ENCODE data around the gene ERP29.

DNA sequence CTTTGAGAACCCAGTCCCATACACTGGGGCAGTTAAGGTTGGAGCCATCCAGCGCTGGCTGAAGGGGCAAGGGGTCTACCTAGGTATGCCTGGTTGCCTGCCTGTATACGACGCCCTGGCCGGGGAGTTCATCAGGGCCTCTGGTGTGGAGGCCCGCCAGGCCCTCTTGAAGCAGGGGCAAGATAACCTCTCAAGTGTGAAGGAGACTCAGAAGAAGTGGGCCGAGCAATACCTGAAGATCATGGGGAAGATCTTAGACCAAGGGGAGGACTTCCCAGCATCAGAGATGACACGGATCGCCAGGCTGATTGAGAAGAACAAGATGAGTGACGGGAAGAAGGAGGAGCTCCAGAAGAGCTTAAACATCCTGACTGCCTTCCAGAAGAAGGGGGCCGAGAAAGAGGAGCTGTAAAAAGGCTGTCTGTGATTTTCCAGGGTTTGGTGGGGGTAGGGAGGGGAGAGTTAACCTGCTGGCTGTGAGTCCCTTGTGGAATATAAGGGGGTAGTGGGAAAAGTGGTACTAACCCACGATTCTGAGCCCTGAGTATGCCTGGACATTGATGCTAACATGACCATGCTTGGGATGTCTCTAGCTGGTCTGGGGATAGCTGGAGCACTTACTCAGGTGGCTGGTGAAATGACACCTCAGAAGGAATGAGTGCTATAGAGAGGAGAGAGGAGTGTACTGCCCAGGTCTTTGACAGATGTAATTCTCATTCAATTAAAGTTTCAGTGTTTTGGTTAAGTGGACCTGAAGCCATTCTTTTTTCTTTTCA lies 9.2 kb downstream of the ERP29 start:
- TF ChIP-seq ARID3A (IDR thresholded peaks at IDR 0.05; ENCODE audit: low read depth, low read length) (no peak), ZBTB20 (CRISPR knock-in tag; IDR thresholded peaks at IDR 0.05; ENCODE audit: borderline replicate concordance, low read depth) (no peak), GABPA (IDR thresholded peaks at IDR 0.05; ENCODE audit: low read depth, low read length) (no peak), GABPA (CRISPR knock-in tag; IDR thresholded peaks at IDR 0.05; ENCODE audit: low read depth) (no peak), EZH2 (conservative IDR thresholded peaks at IDR 0.05; ENCODE audit: low read depth, low read length) (no peak)
- TF ChIP-seq, protein P1, sequence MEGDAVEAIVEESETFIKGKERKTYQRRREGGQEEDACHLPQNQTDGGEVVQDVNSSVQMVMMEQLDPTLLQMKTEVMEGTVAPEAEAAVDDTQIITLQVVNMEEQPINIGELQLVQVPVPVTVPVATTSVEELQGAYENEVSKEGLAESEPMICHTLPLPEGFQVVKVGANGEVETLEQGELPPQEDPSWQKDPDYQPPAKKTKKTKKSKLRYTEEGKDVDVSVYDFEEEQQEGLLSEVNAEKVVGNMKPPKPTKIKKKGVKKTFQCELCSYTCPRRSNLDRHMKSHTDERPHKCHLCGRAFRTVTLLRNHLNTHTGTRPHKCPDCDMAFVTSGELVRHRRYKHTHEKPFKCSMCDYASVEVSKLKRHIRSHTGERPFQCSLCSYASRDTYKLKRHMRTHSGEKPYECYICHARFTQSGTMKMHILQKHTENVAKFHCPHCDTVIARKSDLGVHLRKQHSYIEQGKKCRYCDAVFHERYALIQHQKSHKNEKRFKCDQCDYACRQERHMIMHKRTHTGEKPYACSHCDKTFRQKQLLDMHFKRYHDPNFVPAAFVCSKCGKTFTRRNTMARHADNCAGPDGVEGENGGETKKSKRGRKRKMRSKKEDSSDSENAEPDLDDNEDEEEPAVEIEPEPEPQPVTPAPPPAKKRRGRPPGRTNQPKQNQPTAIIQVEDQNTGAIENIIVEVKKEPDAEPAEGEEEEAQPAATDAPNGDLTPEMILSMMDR (CRISPR knock-in tag; IDR thresholded peaks at IDR 0.05), result no peak
- TF ChIP-seq, protein P2, sequence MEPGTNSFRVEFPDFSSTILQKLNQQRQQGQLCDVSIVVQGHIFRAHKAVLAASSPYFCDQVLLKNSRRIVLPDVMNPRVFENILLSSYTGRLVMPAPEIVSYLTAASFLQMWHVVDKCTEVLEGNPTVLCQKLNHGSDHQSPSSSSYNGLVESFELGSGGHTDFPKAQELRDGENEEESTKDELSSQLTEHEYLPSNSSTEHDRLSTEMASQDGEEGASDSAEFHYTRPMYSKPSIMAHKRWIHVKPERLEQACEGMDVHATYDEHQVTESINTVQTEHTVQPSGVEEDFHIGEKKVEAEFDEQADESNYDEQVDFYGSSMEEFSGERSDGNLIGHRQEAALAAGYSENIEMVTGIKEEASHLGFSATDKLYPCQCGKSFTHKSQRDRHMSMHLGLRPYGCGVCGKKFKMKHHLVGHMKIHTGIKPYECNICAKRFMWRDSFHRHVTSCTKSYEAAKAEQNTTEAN (CRISPR knock-in tag; conservative IDR thresholded peaks at IDR 0.05), result no peak
